ENCODE data around the gene PRKCZ.

PRKCZ gene

DNA sequence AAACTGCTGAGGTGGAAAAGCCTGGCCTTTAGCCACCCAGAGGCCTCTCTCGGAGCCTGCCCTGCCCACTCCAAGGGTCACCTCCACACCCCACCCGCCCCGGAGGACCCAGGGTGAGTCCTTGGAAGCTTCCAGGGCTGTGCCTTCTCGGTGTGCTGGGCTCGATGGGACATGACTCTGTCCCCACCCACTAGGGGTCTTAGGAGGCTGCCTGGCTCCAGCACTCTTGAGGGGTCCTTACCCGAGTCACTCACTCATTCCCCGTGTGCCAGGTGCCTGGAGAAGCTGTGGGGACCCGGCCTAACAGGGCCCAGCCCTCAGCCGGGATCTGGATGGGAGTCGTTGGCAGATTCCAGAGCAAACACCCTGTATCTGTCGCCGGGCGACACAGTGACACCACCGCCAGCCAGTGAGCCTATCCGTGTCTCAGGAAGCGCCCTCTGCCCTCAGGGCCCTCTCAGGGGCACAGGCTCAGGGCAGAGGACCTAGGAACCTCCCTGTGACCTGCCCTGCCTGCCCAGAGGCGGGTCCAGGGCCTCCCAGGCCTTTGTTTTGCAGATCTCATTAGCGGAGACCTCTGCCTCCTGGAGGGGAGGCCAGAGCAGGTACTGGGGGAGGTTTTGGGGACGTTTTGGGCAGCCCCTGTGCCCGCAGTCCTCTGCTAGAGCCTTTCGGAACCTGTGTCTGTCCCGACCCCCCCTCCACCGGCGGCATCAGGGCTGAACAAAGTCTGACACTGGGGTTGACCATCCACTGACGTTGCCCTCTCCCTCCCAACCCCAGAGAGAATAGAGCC is 3.1 kb upstream of the PRKCZ start:
- DNase-seq, result no peak

DNA sequence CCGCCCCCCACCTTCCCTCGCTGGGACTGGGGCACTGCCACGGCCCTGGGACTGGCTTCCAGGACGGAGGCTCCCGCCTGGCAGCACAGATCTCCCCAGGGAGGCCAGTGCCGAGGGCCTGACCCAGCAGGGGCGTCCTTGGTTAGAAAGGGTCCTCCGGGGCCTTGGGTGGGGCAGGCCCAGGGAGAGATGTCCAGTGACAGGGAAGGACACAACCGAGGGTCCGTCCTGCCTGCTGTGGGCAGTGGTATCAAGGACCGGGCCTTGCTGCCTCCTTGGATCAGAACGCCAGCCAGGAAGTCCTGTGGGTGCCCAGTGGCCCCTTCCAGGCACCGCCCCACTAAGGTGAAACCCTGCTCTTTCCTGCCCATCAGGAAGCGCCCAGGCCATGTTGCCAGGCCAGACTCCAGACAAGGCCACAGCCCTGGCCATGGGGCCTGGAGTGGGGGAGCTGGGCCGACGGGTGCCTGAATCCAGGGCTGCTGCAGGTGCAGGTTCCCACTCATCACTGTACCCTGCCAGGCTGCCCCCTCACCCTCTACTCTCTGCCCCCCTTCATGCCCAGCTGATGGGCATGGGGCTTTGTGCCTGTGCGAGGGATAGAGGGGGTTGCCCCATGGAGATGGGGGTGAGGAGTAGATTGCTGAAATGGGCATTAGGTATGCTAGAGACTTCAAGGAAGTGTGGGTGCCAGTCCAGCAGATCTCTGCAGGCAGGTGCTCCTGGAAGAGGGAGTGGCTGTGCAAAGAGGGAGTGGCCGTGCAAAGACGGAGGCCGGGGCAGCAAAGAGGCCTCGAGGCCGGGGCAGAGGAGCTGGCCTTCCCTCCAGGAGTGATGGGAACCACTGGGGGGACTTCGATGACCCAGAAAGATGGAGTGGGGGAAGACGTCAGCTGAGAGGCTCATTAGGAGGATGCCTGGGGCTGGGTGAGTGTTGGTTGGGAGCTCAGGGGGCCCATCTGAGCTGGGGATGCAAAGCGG is 2.2 kb upstream of the PRKCZ start:
- DNase-seq, result no peak

DNA sequence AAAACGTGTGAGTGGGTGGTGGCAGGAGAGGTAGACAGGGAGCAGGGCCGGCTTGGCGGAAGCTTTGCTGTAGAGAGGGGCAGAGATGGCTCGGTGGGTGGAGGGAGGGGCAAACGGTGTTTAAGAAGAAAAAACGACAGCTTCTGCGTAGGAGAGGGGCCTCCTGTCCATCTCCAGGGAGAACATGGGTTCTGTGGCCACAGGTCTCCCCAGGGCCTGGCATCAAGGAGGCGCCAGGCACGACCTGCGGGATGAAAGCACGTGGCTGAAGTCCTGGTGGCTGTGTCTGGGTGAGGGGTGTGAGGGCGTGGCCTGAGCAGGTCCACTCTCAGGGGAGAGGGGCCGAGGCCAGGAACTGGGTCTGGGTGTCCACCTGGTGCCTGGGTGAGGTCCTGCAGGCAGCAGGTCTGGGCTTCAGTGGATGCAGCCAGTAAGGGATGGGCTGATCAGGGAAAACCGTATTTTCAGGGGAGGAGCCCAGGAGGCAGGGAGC is 940 bp upstream of the PRKCZ start:
- no peak for DNase-seq

DNA sequence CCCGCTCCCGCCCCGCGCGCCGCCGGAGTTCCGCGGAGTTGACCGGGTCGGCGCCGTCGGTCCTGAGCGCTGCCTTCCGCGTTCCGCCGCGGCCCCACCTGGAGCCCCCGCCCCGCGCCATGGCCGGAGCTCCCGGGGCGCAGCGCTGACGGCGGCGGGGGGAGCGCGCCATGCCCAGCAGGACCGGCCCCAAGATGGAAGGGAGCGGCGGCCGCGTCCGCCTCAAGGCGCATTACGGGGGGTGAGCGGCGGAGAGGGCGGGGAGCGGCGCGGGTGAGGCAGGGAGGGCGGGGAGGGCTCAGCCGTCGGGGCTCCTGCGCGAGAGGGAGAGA is 216 bp downstream of the PRKCZ start:
- no peak for DNase-seq

DNA sequence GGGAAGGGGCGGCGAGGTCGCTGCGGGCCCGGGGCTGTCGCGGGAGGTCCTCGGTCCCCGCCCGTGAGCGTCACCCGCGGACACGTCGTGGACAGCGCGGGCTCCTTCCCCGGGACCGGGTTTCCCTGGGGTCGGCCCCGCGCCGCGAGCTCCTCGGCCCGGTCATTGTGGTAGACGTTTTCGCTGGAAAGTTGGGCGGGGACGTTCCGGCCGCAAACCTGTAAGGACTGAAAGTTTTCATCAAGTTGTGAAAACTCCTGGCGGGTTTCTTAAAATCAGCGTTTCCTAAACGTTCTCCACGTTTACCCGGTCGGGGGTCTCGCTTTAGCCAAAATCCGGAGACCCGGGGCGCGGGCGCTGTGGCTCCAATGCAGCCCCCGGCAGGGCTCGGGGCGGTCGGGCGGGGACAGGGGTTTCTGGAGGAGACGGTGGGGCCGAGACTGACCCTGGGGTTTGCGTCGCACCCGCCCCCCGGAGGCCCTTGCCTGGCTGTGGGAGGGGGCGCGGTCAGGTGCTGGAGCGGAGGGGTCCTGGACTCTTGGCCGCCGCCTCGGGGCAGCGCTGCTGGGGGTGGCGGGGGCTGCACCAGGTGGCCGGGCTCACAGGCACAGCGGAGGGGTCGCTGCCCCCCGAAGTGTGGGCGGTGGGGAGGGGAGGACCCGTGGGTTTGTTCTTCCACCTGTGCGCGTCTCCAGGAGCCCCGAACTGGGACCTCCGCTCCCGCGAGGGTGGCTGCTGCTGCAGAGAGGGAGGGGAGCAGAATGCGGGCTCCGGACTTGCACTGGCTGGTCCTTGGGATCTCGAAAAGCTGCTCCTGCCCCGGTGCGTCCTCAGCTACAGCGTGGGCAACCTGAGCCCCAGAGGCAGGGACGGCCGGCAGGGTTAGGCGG is 827 bp downstream of the PRKCZ start:
- DNase-seq, result no peak

DNA sequence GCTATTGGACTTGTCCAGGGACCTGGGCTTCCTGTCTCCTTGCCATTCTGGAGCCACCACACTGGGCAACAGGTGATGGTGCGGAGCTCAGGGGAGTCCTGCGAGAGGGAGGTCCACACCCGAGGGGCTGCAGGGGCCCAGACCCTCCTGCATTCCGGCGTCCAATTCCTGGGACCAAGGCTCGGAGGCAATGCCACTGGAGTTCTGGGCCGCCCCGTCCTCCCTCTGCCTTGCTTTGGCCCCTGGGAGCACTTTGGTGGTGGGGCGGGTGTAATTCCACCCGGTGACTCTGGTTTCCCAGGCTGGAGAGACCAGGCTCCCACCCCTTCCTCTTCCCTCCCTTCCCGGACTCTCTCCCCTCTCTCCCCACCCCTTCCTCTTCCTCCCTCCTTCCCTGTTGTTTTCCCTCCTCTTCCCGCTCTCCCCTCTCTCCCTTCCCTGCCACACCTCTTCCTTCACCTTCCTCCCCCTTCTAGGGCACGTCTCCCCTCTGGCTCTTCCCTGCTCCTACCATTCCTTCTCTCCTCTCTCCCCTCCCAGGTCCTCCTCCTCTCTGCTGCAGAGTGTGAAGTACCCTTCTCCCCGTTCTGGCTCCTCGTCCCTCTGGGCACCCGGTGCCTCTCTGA is 2.0 kb downstream of the PRKCZ start:
- DNase-seq, result no peak

DNA sequence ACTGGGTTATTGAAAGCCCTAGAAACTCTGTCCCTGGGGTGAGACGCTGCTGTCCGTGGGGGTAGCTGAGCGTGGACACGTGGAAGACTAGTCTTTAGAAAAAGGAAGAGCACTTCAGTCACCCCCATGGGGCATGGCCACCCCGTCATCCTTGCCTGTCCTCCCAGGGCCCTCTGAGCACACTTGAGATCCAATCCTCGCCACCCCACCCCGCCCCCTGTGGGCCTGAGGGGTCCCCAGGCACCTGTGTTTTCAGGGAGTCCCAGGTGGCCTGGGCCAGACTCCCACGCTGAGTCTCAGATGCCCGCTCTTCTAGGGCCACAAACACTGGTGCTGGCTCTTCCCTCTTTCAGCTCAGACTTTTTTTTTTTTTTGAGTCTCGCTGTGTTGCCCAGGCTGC is 2.5 kb downstream of the PRKCZ start:
- no peak for DNase-seq

DNA sequence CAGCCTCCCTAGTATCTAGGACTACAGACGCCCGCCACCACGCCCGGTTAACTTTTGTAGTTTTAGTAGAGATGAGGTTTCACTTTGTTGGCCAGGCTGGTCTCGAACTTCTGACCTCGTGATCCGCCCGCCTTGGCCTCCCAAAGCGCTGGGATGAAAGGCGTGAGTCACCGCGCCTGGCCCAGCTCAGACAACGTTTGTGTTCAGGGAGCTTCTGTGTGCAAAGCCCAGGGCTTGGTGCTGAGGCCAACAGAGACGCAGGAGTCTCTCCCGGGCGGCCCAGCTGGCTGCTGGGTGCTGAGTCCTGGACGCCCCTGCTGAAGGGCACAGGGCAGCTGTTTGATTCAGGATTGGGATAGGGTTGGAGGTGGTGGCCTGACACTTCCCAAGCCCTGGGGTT is 3.0 kb downstream of the PRKCZ start:
- DNase-seq, result no peak

DNA sequence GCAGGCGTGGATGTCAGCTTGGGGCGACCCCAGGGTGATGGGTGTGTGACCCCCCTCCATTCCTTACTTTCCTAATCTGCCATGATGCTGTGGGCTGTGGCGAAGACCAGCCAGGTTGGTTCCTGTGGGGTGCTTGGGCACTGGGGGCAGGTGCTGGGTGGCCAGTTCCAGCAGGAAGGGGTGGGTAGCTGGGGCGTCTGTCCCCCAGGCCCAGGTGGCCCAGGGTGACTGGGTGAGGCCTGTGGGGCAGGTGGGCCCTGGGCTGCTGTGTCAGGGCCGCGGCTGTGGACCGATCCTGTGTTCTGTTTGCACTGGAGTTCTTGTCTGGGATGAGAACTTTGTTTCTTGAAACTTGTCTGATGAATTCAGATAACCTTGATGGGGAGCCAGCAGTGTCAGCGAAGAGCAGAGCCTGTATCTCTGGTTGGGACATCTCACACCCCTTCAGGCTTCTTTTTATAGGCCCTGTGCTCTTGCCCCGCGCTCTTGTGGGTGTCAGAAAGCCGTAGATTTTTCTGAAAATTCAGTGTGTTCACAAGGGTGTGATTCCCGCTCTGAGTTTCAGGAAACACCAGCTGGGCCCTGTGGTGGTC is 3.7 kb downstream of the PRKCZ start:
- DNase-seq, result no peak

DNA sequence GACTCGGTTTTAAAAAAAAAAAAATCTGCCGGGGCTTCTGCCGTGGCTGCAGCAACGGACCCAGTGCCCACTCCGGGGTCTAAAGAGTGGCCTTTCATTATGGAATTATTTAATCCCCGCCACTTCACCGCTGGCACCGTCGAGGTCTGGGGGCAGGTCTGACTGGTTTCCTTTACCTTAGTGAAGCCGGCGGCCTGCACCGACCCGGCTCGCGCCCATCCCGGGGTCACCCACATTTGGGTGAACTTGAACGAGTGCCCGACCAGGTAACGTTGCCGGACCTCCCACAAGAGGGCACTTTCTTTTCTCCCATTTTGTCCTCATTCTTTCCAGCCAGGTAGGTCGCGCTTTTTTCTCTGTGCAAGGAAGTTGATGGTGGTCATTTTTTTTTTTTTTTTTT is 4.3 kb downstream of the PRKCZ start:
- DNase-seq, result no peak

DNA sequence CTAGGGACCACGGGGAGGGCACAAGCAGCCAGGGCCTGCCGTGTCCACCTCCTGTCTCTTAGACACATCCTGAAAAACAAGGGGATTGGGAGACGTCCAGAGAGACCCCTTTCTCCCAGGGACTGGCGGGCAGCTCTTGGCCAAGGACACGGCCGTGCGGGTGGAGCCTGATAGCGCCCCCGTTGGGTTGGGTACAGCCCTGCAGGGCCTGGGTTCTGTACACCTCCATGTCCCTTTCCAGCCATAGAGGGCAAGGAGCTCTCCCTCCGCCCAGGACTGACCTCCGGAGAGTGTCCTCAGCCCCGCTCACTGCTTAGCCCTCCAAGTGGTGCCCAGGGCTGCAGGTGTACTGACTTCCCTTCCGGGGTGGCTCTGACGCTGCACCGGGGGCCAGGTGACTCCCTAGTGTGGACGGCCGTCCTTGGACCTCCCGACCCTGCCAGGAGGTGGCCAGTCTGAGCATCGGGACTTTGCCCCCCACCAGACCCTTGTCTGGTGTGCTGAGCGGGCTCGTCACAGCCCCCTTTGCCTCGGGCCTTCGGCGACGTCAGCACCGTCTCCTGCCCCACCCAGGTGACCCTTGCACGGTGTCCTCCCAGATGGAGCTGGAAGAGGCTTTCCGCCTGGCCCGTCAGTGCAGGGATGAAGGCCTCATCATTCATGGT is 5.8 kb downstream of the PRKCZ start:
- no peak for DNase-seq

DNA sequence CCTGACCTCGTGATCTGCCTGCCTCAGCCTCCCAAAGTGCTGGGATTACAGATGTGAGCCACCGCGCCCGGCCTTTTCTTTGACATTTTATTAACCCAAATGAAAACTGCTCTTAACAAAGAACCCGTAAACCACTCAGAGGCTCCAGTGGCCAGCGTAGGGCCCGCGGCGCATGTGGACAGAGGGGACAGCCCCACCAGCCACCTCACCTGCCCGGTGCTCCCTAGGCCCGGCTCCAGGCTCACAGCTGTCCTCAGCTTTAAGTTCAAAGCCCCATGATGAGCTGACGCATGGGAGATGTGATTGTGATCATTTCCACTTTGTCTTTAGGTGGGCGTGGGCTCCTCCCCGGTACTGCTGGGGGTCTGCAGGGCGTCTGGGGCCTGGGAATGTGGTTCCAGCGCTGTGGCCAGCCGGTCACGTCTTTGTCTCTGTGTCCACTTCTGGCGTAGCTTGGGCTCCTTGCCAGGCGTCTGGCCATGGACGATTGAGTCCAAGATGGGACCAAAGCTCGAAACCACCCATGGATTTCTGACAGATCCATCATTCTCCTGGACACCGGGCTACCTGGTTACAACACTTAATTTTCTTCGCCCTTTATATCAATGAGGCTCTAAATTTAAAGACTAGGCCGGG is 6.9 kb downstream of the PRKCZ start:
- no peak for DNase-seq

DNA sequence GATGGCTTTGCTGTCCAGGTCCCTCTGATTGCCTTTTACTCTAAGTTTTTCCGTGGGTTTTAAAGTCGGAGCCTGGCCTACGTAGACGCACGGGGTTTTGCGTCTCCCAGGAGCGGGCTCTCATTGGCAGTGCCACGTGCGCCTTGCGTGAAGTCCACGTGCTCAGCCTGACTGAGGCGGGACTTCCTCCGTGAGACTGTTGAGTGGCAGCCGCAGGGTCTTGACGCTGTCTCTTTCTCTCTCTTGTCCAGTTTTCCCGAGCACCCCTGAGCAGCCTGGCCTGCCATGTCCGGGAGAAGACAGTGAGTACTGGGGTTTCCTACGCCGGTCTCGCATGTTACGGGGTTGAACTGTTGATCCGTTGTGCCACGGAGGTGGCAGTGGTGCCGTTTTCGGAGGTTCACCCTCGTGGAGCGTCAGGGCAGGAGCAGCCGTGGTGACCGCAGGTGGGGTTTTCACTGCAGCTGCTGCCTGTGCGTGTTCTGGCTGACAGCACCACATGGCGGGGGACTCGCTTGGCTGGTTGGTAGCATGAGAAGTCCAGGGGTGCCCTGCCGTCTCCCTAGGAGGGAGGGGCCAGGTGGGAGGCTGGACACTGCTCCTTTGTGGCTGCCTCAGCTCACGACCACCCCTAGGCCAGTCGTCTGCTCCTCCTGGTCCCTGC is 9.2 kb downstream of the PRKCZ start:
- no peak for DNase-seq

DNA sequence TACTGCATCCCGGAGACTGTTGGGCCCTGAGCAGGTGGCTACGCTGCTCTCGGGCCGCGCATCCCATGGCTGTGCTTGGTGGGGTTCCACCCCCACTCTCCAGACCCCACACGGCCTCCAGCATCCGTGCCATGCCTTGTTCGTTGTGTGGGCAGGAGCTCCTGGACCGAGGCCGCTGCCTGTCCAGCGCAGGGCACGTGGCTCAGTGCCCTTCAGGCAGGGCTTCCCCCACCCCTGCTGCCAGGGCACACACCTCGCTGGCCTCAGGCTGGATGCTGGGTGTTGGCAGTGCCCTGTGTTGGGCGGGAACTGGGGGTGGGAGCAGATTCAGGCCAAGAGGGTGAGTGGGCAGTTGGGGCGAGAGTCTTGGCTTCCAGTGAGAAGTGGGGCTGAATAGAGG is 9.9 kb downstream of the PRKCZ start:
- DNase-seq, result no peak

DNA sequence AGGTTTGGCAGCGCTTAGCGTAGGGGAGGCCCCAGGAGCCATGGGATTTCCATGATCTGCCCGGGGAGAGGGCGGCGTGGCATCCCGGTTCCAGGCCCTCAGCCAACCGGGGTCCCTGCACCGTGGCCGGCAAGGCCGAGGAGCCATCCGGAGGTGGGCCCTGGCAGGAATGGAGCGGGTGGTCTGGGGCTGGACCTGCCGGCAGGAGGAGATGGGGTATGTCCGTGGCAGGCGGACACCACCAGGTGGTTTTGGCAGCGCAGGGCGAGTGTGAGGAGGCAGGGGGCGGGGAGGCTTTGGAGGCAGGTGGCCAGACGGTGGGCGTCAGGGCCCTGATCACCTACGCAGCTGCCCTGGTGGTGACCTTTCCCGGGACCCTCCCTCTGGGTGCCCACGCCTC is 10.3 kb downstream of the PRKCZ start:
- no peak for DNase-seq

DNA sequence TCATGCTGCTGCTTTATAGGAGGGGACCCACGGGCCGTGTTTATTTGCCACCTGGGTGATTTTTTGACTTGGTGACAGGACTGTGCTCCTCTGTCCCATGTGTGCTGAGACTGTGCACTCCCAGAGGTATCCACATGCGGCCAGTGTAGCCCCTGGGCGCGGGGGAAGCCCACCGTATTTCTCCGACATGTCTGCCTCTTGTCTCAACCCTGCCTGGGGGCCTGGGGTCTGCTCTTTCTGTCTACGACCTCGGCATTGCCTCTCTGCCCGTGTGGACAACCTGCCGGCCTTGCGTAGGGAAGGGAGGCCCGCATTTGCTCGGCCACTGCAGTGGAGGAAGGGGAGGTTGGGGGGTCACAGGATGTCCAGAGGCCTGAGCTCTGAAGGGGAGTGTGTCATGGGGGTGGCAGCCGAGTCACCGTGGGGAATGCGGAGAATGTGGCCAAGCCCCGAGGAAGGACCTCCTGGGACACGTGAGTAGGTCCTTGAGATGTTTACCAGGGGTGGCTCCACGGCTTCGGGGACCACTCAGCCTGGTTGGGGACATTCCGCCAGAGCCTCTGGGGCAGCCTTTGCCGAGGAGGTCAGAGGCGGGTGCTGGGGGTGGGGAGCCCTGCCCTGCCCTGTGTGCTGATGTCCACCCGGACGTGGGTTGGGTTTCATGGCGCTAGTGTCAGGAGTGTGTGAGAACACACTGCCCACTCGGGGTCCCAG is 11.0 kb downstream of the PRKCZ start:
- no peak for DNase-seq

DNA sequence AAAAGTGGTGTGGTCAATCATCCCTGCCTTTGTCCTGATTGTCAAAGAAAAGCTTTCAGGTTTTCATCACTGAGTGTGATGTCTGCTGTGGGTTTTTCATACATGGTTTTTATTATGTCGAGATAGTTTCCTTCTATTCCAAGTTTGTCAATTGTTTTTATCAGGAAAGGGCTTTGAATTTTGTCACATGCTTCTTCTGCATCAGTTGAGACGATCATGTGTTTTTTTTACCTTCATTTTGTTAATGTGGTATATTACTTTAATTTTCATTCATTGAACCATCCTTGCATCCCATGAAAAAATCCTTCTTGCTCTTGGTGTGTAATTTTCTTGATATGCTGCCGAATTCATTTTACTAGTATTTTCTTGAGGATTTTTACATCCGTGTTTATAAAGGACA is 15.5 kb downstream of the PRKCZ start:
- no peak for DNase-seq

DNA sequence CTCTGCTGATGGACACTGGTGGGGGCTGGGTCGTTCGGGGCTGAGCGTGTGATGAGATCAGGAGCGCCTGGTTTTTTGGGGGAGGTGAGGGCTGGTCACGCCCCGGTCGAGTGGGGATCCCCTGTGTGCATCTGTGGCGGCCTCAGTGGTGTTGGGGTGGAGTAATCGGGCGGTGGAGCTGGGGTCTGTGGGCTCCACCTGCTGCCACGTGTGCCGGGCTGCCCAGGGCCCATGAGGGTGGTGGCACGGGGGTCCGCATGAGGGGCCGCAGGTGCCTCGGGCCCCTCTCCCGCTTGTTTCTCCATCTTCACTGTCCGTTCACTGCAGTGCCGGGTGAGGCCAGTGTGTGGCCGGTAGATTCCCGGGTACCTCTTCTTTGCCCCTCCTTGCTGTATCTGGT is 17.2 kb downstream of the PRKCZ start:
- no peak for DNase-seq

DNA sequence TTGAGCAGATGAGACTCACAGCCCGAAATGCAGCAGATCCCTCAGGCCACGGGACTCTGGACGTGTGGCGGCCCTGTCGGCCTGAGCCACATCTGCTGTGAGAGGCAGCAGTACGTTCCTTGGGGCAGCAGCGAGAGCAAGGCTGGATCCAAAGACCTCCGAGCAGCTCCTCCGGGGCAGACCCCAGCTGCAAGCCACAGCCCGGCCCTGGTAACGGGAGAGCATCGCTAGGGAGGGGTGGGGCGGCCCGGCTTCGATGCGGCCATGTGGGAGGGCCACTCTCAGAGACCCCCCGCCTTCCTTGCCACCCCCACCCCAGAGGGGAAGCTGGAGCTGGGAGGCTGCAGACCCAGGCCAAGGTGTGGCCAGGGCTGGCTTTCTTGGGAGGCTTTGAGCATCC is 17.8 kb downstream of the PRKCZ start:
- no peak for DNase-seq

DNA sequence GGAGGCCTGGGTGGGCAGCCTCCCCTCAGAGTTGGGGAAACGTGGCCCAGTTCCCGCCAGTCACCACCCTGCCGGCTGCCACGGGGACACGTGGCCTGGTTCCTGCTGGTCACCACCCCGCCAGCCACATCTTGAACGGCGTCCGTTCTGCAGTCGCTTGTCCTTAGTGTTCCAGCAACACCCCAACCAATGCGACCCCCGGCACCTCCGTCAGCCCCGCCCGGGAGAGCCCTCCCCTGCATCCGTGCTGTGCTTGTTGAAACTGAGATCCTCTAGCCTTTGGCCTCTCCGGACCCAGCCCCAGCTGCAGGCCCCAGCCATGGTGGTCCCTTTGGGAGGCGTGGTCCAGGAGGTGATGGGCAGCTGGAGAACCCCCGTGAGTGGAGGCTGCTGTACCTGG is 18.7 kb downstream of the PRKCZ start:
- no peak for DNase-seq

Data from inflammatory macrophage treated with lipopolysaccharide for 1 hour (primary cell).